Brain microvascular endothelial cell (primary cell): ENCODE results near the gene TMEM35B.

ENCODE experiments used
- DNase-seq: peaks from one replicate; pipeline ENCODE4 v3.0.0-alpha.2; 2020
- H3K27ac ChIP-seq: fragments of 250-450 bp; sonication (Bioruptor Pico); 2 replicates; pipeline ENCODE4 v1.5.1; 2020; ENCODE audit warnings: mild to moderate bottlenecking, moderate library complexity
- H3K27me3 ChIP-seq: fragments of 250-450 bp; sonication (Bioruptor Pico); replicated peaks from 2 replicates; pipeline ENCODE4 v1.5.1; 2020; ENCODE audit warnings: mild to moderate bottlenecking
- H3K36me3 ChIP-seq: fragments of 250-450 bp; sonication (Bioruptor Pico); replicated peaks from 2 replicates; pipeline ENCODE4 v1.5.1; 2020; ENCODE audit warnings: mild to moderate bottlenecking
- H3K4me3 ChIP-seq: 2 replicates; pipeline ENCODE4 v1.5.1; 2011; ENCODE audit warnings: low read depth, mild to moderate bottlenecking, control low read depth, low read length, moderate library complexity
- CTCF ChIP-seq: IDR thresholded peaks from 2 replicates; pipeline ENCODE4 v1.5.1; 2011; ENCODE audit warnings: low read depth, mild to moderate bottlenecking, moderate library complexity, low read length, control low read depth, inconsistent platforms; ENCODE audit errors: missing control alignments
- in situ Hi-C: cut with HindIII; loops from 2 replicates; pipeline ENCODE4 v1.10.0; 2017; ENCODE audit warnings: low sequenced_read_pairs, low pct_ligation_motif_present

TMEM35B gene

GRCh38 chr1:34982820-34983376 lies 2.2 kb downstream of the TMEM35B start:
- H3K27ac ChIP-seq = no peak overlapping the region
- peaks cover under 1% of the 10 kb centered on the region for H3K36me3 ChIP-seq
- DNase-seq = no peak
- TF ChIP-seq CTCF = no peak
- in situ Hi-C loops = loop anchor here (25.0 kb wide), 1 partner anchor 129 kb away; no protein-coding TSS in a partner anchor
- H3K27me3 ChIP-seq = no peaks in the 10 kb centered on the region
- no peak overlapping the region for H3K4me3 ChIP-seq

- in situ Hi-C loops = loop anchor here (25.0 kb wide), 1 partner anchor 132 kb away; no protein-coding TSS in a partner anchor
- H3K27ac ChIP-seq = no peak overlapping the region
- TF ChIP-seq CTCF = no peak
- no peaks in the 10 kb centered on the region for H3K27me3 ChIP-seq
- no peaks in the 10 kb centered on the region for H3K36me3 ChIP-seq
- no peak for DNase-seq
- H3K4me3 ChIP-seq = no peak overlapping the region
Measured at GRCh38 chr1:34980715-34981114, 4.4 kb downstream of the TMEM35B start.

- no peak for DNase-seq
- in situ Hi-C loops = loop anchor here (25.0 kb wide), 1 partner anchor 133 kb away; no protein-coding TSS in a partner anchor
- Histone ChIP-seq H3K27me3 (no peaks in the 10 kb centered on the region), H3K27ac (no peak overlapping the region), H3K4me3 (no peak overlapping the region), H3K36me3 (no peaks in the 10 kb centered on the region)
- no peak for TF ChIP-seq CTCF
Measured at GRCh38 chr1:34978921-34979320, 6.2 kb downstream of the TMEM35B start.

- no peak for TF ChIP-seq CTCF
- Histone ChIP-seq H3K4me3 (no peak overlapping the region), H3K27ac (no peak overlapping the region), H3K27me3 (no peaks in the 10 kb centered on the region), H3K36me3 (no peaks in the 10 kb centered on the region)
- DNase-seq = no peak
- in situ Hi-C loops = loop anchor here (25.0 kb wide), 1 partner anchor 134 kb away; no protein-coding TSS in a partner anchor
Measured at GRCh38 chr1:34977858-34978257, 7.3 kb downstream of the TMEM35B start.

GRCh38 chr1:34977210-34977471 lies 8.0 kb downstream of the TMEM35B start:
- no peak for TF ChIP-seq CTCF
- no peaks in the 10 kb centered on the region for H3K36me3 ChIP-seq
- DNase-seq = no peak
- in situ Hi-C loops = loop anchor here (25.0 kb wide), 1 partner anchor 135 kb away; no protein-coding TSS in a partner anchor
- no peak overlapping the region for H3K4me3 ChIP-seq
- no peak overlapping the region for H3K27ac ChIP-seq
- no peaks in the 10 kb centered on the region for H3K27me3 ChIP-seq
